OCI-LY1 (cell line): ENCODE data around the gene TTC28.

Experiments
- CTCF ChIP-seq: fragments of 200-600 bp; sonication (generic), shearing (Covaris generic); IDR thresholded peaks from 2 replicates; pipeline ENCODE4 v1.5.1; 2017; ENCODE audit warnings: mild to moderate bottlenecking, antibody characterized with exemption, low read length, moderate library complexity, mixed read lengths
- EZH2 ChIP-seq: fragments of 200-600 bp; sonication (generic), shearing (Covaris generic); IDR thresholded peaks from 2 replicates; pipeline ENCODE4 v1.8.0; 2017; ENCODE audit warnings: borderline replicate concordance, mixed run types, mild to moderate bottlenecking, antibody characterized with exemption, low read length, moderate library complexity, mixed read lengths

GRCh38 chr22:28397306-28397705 is 282.3 kb downstream of the TTC28 start:
- TF ChIP-seq CTCF: no peak
- TF ChIP-seq EZH2: no peak
